ENCODE measurements around the gene ZFP36.

The ZFP36 gene

GRCh38 chr19:39420769-39421168 lies 14.1 kb downstream of the ZFP36 start:
- TF ChIP-seq ZFX (IDR thresholded peaks at IDR 0.05) = no peak
- no peak for TF ChIP-seq CTCF (conservative IDR thresholded peaks at IDR 0.05)
- H3K27ac ChIP-seq = no peak overlapping the region

GRCh38 chr19:39422020-39422419 lies 15.4 kb downstream of the ZFP36 start:
- no peak overlapping the region for H3K27ac ChIP-seq
- TF ChIP-seq ZFX (IDR thresholded peaks at IDR 0.05) (no peak), CTCF (conservative IDR thresholded peaks at IDR 0.05) (no peak)

- TF ChIP-seq CTCF (conservative IDR thresholded peaks at IDR 0.05) = no peak
- no peak overlapping the region for H3K27ac ChIP-seq
Observed at GRCh38 chr19:39423258-39424086, 16.8 kb downstream of the ZFP36 start.

GRCh38 chr19:39424934-39425333 lies 18.3 kb downstream of the ZFP36 start:
- TF ChIP-seq CTCF (conservative IDR thresholded peaks at IDR 0.05) (no peak), ZFX (IDR thresholded peaks at IDR 0.05) (no peak)
- no peak overlapping the region for H3K27ac ChIP-seq

GRCh38 chr19:39425744-39426143 lies 19.1 kb downstream of the ZFP36 start:
- no peak overlapping the region for H3K27ac ChIP-seq
- TF ChIP-seq CTCF (conservative IDR thresholded peaks at IDR 0.05) = no peak
- TF ChIP-seq ZFX (IDR thresholded peaks at IDR 0.05) = no peak

GRCh38 chr19:39426170-39426569 lies 19.5 kb downstream of the ZFP36 start:
- TF ChIP-seq CTCF (conservative IDR thresholded peaks at IDR 0.05) (no peak), ZFX (IDR thresholded peaks at IDR 0.05) (no peak)
- H3K27ac ChIP-seq = no peak overlapping the region

- TF ChIP-seq CTCF (conservative IDR thresholded peaks at IDR 0.05) (no peak), ZFX (IDR thresholded peaks at IDR 0.05) (no peak)
- H3K27ac ChIP-seq = no peak overlapping the region
Observed at GRCh38 chr19:39427707-39428106, 21.1 kb downstream of the ZFP36 start.

Measured in C4-2B (cell line).